IMR-90 (cell line): ENCODE data around the gene EPHB6. TPM values are rescaled to one million over a fixed set of nuclear protein-coding genes. Genes with fewer than 3 reads are reported as not detected.

Source experiments
- ATAC-seq: fragments of 200-7000 bp; cut with Tn5 transposase; 2 replicates; pipeline ENCODE4 v1.9.1; 2020; ENCODE audit warnings: low read depth, mild to moderate bottlenecking, moderate library complexity
- BruUV-seq: library from RNA; stranded (reverse); fragments of 400-500 nt; replicated peaks from 2 replicates; lab custom pipeline; 2021; lab: Mats Ljungman, UMichigan
- CTCF ChIA-PET: fragments of 300-600 bp; formaldehyde crosslinking; extraction: SDS; loops from one replicate; lab custom pipeline; 2021; ENCODE audit warnings: antibody characterized with exemption; lab: Yijun Ruan, JAX
- POLR2A ChIA-PET: fragments of 300-600 bp; sonication (Branson Sonifier 250); formaldehyde crosslinking; loops from one replicate; lab custom pipeline; 2022; ENCODE audit warnings: antibody characterized with exemption; ENCODE audit not compliant: unreplicated experiment; lab: Charles Lee
- DNase-seq: peaks from one replicate; pipeline ENCODE4 v3.0.0; 2013
- H2AFZ ChIP-seq: replicated peaks from 2 replicates; pipeline ENCODE3; 2013; ENCODE audit warnings: low read length, mild to moderate bottlenecking; ENCODE audit not compliant: poor library complexity
- H2AK5ac ChIP-seq: 2 replicates; pipeline ENCODE4 v1.6.1; 2013; ENCODE audit warnings: low read depth, low read length, inconsistent platforms
- H2AK9ac ChIP-seq: replicated peaks from 2 replicates; pipeline ENCODE3; 2013; ENCODE audit warnings: mild to moderate bottlenecking, low read depth, low read length, moderate library complexity; ENCODE audit not compliant: poor library complexity
- H2BK120ac ChIP-seq: 2 replicates; pipeline ENCODE4 v1.6.1; 2013; ENCODE audit warnings: low read depth, low read length, inconsistent platforms
- H2BK15ac ChIP-seq: 3 replicates; pipeline ENCODE4 v1.6.1; 2013; ENCODE audit warnings: low read depth, low read length, inconsistent platforms
- H2BK20ac ChIP-seq: 2 replicates; pipeline ENCODE4 v1.6.1; 2013; ENCODE audit warnings: low read depth, mild to moderate bottlenecking, inconsistent platforms, low read length, moderate library complexity
- H2BK5ac ChIP-seq: 2 replicates; pipeline ENCODE4 v1.6.1; 2013; ENCODE audit warnings: mild to moderate bottlenecking, low read depth, low read length, inconsistent platforms; ENCODE audit not compliant: poor library complexity, severe bottlenecking
- H3K14ac ChIP-seq: replicated peaks from 2 replicates; pipeline ENCODE4 v1.6.1; 2013; ENCODE audit warnings: low read depth, low read length, inconsistent platforms
- H3K18ac ChIP-seq: 2 replicates; pipeline ENCODE4 v1.6.1; 2013; ENCODE audit warnings: low read depth, low read length, control low read depth
- H3K23ac ChIP-seq: 2 replicates; pipeline ENCODE4 v1.6.1; 2013; ENCODE audit warnings: low read depth, low read length, inconsistent platforms
- H3K27ac ChIP-seq: 2 replicates; pipeline ENCODE4 v1.5.1; 2013; ENCODE audit warnings: mild to moderate bottlenecking, control low read depth, low read length; ENCODE audit not compliant: insufficient read depth
- H3K27me3 ChIP-seq: 2 replicates; pipeline ENCODE4 v1.6.1; 2013; ENCODE audit warnings: low read length; ENCODE audit not compliant: control insufficient read depth, insufficient read depth
- H3K36me3 ChIP-seq: 2 replicates; pipeline ENCODE4 v1.6.1; 2013; ENCODE audit warnings: low read length, mixed read lengths; ENCODE audit not compliant: control insufficient read depth, insufficient read depth
- H3K4ac ChIP-seq: 2 replicates; pipeline ENCODE4 v1.6.1; 2013; ENCODE audit warnings: low read depth, low read length, inconsistent platforms
- H3K4me1 ChIP-seq: 2 replicates; pipeline ENCODE4 v1.6.1; 2013; ENCODE audit warnings: low read length, mixed read lengths; ENCODE audit not compliant: control insufficient read depth, insufficient read depth
- H3K4me2 ChIP-seq: 2 replicates; pipeline ENCODE4 v1.6.1; 2013; ENCODE audit warnings: low read depth, mild to moderate bottlenecking, control low read depth, low read length, moderate library complexity
- H3K4me3 ChIP-seq: 2 replicates; pipeline ENCODE4 v1.5.1; 2013; ENCODE audit warnings: low read depth, mild to moderate bottlenecking, control low read depth, low read length, moderate library complexity; ENCODE audit not compliant: insufficient read depth
- H3K56ac ChIP-seq: 2 replicates; pipeline ENCODE4 v1.6.1; 2013; ENCODE audit warnings: low read length, inconsistent platforms; ENCODE audit not compliant: insufficient read depth; ENCODE audit errors: extremely low read depth
- H3K79me1 ChIP-seq, 2 experiments: 2 replicates each; pipeline ENCODE4 v1.6.1; 2013; ENCODE audit warnings: low read length in 2 of 2, inconsistent platforms in 1 of 2, low read depth in 1 of 2
- H3K9ac ChIP-seq: 2 replicates; pipeline ENCODE4 v1.6.1; 2013; ENCODE audit warnings: low read depth, low read length, control low read depth
- H3K9me1 ChIP-seq: 2 replicates; pipeline ENCODE4 v1.6.1; 2013; ENCODE audit warnings: low read length, inconsistent platforms; ENCODE audit not compliant: insufficient read depth
- H3K9me3 ChIP-seq: 2 replicates; pipeline ENCODE4 v1.6.1; 2013; ENCODE audit warnings: low read length; ENCODE audit not compliant: control insufficient read depth, insufficient read depth
- H4K20me1 ChIP-seq: 2 replicates; pipeline ENCODE4 v1.6.1; 2013; ENCODE audit warnings: low read length, inconsistent platforms; ENCODE audit not compliant: insufficient read depth
- H4K5ac ChIP-seq: 2 replicates; pipeline ENCODE4 v1.6.1; 2013; ENCODE audit warnings: mild to moderate bottlenecking, low read depth, low read length, control low read depth
- H4K8ac ChIP-seq, 2 experiments: 2 replicates each; pipeline ENCODE4 v1.6.1; 2013; ENCODE audit warnings: low read depth in 2 of 2, low read length in 2 of 2, control low read depth in 1 of 2, inconsistent platforms in 1 of 2
- H4K91ac ChIP-seq: 2 replicates; pipeline ENCODE4 v1.6.1; 2013; ENCODE audit warnings: low read depth, low read length, inconsistent platforms; ENCODE audit not compliant: insufficient read depth
- BHLHE40 ChIP-seq: fragments of 150-350 bp; IDR thresholded peaks from 2 replicates; pipeline ENCODE4 v1.6.1; 2016; ENCODE audit warnings: mild to moderate bottlenecking, low read depth, low read length
- CEBPB ChIP-seq: IDR thresholded peaks from 2 replicates; pipeline ENCODE4 v1.6.1; 2012; ENCODE audit warnings: low read depth, low read length, improper control_type of control experiment
- CHD1 ChIP-seq: IDR thresholded peaks from 2 replicates; pipeline ENCODE4 v1.6.1; 2012; ENCODE audit warnings: low read depth, low read length, improper control_type of control experiment
- FOS ChIP-seq: fragments of 150-350 bp; IDR thresholded peaks from 2 replicates; pipeline ENCODE4 v1.6.1; 2016; ENCODE audit warnings: low read depth, low read length
- MAFK ChIP-seq: IDR thresholded peaks from 2 replicates; pipeline ENCODE4 v1.6.1; 2012; ENCODE audit warnings: low read depth, low read length, improper control_type of control experiment
- MAZ ChIP-seq: IDR thresholded peaks from 2 replicates; pipeline ENCODE4 v1.6.1; 2012; ENCODE audit warnings: low read depth, mild to moderate bottlenecking, low read length, improper control_type of control experiment, moderate library complexity, borderline replicate concordance
- MXI1 ChIP-seq: IDR thresholded peaks from 2 replicates; pipeline ENCODE4 v1.6.1; 2012; ENCODE audit warnings: low read depth, mild to moderate bottlenecking, low read length, moderate library complexity, borderline replicate concordance
- NFE2L2 ChIP-seq: fragments of 150-350 bp; IDR thresholded peaks from 2 replicates; pipeline ENCODE4 v1.6.1; 2016; ENCODE audit warnings: low read depth, mild to moderate bottlenecking, low read length
- POLR2A ChIP-seq: IDR thresholded peaks from 2 replicates; pipeline ENCODE4 v1.6.1; 2012; ENCODE audit warnings: mild to moderate bottlenecking, low read depth, low read length
- RAD21 ChIP-seq: IDR thresholded peaks from 2 replicates; pipeline ENCODE4 v1.6.1; 2012; ENCODE audit warnings: low read length, improper control_type of control experiment
- RCOR1 ChIP-seq: IDR thresholded peaks from 2 replicates; pipeline ENCODE4 v1.6.1; 2012; ENCODE audit warnings: mild to moderate bottlenecking, low read length, improper control_type of control experiment; ENCODE audit not compliant: insufficient replicate concordance
- RFX5 ChIP-seq: IDR thresholded peaks from 2 replicates; pipeline ENCODE4 v1.8.0; 2012; ENCODE audit warnings: low read depth, mild to moderate bottlenecking, low read length, moderate library complexity
- SMC3 ChIP-seq: fragments of 150-350 bp; IDR thresholded peaks from 2 replicates; pipeline ENCODE4 v1.6.1; 2016; ENCODE audit warnings: low read depth, mild to moderate bottlenecking, antibody characterized with exemption, low read length, moderate library complexity
- WGBS, 2 experiments: methylation state at CpG; one replicate each; pipeline versions ENCODE4 v1.1.5 to v1.1.7; 2013; ENCODE audit warnings: missing lambda C conversion rate in 2 of 2; ENCODE audit not compliant: insufficient read length in 1 of 2; ENCODE audit errors: extremely low coverage in 2 of 2; 5-methylcytosine and 5-hydroxymethylcytosine counted together
- dilution Hi-C: fragments of 300-500 bp; cut with HindIII; formaldehyde crosslinking; loops from one replicate; pipeline ENCODE4 v1.14.3; 2018; ENCODE audit warnings: low sequenced_read_pairs; ENCODE audit not compliant: unreplicated experiment
- in situ Hi-C: fragments of 300-500 bp; cut with MboI; formaldehyde crosslinking; loops from 3 replicates; pipeline ENCODE4 v1.14.3; 2019; ENCODE audit warnings: low sequenced_read_pairs, inconsistent platforms, mixed read lengths
- intact Hi-C: fragments of 100-400 bp; cut with micrococcal nuclease; formaldehyde crosslinking; loops from 2 replicates; pipeline ENCODE4 v1.10.0; 2022
- polyA plus RNA-seq, 3 experiments: library from polyadenylated mRNA; depleted of rRNA; stranded (reverse); fragments of >200 nt; gene quantifications; 2 replicates each; pipeline ENCODE4 v1.2.3, GENCODE V29; 2012; ENCODE audit warnings: low replicate concordance in 1 of 3
- total RNA-seq: library from RNA; depleted of rRNA; stranded (reverse); fragments of >200 nt; gene quantifications from 2 replicates; pipeline ENCODE4 v1.2.3, GENCODE V29; 2012
- TF ChIP-seq, protein P1 (sequence below): fragments of 150-350 bp; IDR thresholded peaks from 2 replicates; pipeline ENCODE4 v1.6.1; 2016; ENCODE audit warnings: low read depth, mild to moderate bottlenecking, low read length, moderate library complexity, borderline replicate concordance
- TF ChIP-seq, protein P2 (sequence below): conservative IDR thresholded peaks from 2 replicates; pipeline ENCODE4 v1.5.1; 2012; ENCODE audit warnings: mild to moderate bottlenecking, low read depth, low read length, improper control_type of control experiment
- TF ChIP-seq, protein P3 (sequence below): fragments of 150-350 bp; IDR thresholded peaks from 2 replicates; pipeline ENCODE4 v1.6.1; 2017; ENCODE audit warnings: mild to moderate bottlenecking, antibody characterized with exemption, low read length, low read depth

The EPHB6 gene
- total and polyA plus RNA-seq, 2 of the 4 experiments (the other 2 are of a cell fraction): under 0.01 to 0.60 TPM

GRCh38 chr7:142896151-142896550 is 41.3 kb downstream of the EPHB6 start:
- H3K4me2 ChIP-seq: no peak overlapping the region
- no peak overlapping the region for H3K23ac ChIP-seq
- H2AK5ac ChIP-seq: no peak overlapping the region
- intact Hi-C loops (no loop called here), dilution Hi-C loops (no loop called here), in situ Hi-C loops (no loop called here)
- ATAC-seq: no peak
- no peak overlapping the region for H3K14ac ChIP-seq
- WGBS, 2 experiments: no CpG with 5 or more reads among the region's 3 CpGs
- no peak overlapping the region for H2BK5ac ChIP-seq
- H4K20me1 ChIP-seq: no peaks in the 10 kb centered on the region
- no peak for TF ChIP-seq RFX5
- no peak for TF ChIP-seq MAFK
- no peak for TF ChIP-seq BHLHE40
- TF ChIP-seq RCOR1: no peak
- TF ChIP-seq FOS: no peak
- no peak for TF ChIP-seq POLR2A
- TF ChIP-seq, protein P1, sequence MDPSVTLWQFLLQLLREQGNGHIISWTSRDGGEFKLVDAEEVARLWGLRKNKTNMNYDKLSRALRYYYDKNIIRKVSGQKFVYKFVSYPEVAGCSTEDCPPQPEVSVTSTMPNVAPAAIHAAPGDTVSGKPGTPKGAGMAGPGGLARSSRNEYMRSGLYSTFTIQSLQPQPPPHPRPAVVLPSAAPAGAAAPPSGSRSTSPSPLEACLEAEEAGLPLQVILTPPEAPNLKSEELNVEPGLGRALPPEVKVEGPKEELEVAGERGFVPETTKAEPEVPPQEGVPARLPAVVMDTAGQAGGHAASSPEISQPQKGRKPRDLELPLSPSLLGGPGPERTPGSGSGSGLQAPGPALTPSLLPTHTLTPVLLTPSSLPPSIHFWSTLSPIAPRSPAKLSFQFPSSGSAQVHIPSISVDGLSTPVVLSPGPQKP: no peak
- TF ChIP-seq NFE2L2: no peak
- TF ChIP-seq CEBPB: no peak
- TF ChIP-seq MXI1: no peak
- TF ChIP-seq SMC3: no peak
- TF ChIP-seq, protein P2, sequence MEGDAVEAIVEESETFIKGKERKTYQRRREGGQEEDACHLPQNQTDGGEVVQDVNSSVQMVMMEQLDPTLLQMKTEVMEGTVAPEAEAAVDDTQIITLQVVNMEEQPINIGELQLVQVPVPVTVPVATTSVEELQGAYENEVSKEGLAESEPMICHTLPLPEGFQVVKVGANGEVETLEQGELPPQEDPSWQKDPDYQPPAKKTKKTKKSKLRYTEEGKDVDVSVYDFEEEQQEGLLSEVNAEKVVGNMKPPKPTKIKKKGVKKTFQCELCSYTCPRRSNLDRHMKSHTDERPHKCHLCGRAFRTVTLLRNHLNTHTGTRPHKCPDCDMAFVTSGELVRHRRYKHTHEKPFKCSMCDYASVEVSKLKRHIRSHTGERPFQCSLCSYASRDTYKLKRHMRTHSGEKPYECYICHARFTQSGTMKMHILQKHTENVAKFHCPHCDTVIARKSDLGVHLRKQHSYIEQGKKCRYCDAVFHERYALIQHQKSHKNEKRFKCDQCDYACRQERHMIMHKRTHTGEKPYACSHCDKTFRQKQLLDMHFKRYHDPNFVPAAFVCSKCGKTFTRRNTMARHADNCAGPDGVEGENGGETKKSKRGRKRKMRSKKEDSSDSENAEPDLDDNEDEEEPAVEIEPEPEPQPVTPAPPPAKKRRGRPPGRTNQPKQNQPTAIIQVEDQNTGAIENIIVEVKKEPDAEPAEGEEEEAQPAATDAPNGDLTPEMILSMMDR: no peak
- no peak for TF ChIP-seq RAD21
- TF ChIP-seq MAZ: no peak
- TF ChIP-seq, protein P3, sequence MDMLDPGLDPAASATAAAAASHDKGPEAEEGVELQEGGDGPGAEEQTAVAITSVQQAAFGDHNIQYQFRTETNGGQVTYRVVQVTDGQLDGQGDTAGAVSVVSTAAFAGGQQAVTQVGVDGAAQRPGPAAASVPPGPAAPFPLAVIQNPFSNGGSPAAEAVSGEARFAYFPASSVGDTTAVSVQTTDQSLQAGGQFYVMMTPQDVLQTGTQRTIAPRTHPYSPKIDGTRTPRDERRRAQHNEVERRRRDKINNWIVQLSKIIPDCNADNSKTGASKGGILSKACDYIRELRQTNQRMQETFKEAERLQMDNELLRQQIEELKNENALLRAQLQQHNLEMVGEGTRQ: no peak
- no peak for TF ChIP-seq CHD1
- DNase-seq: no peak
- H3K56ac ChIP-seq: no peak overlapping the region
- no peaks in the 10 kb centered on the region for H3K36me3 ChIP-seq
- no peaks in the 10 kb centered on the region for H3K4me1 ChIP-seq
- H2BK120ac ChIP-seq: no peak overlapping the region
- H2BK15ac ChIP-seq: no peak overlapping the region
- H3K27ac ChIP-seq: no peak overlapping the region
- H3K4ac ChIP-seq: no peak overlapping the region
- no peaks in the 10 kb centered on the region for H3K27me3 ChIP-seq
- no peaks in the 10 kb centered on the region for H3K79me1 ChIP-seq
- no peak overlapping the region for H4K91ac ChIP-seq
- H3K4me3 ChIP-seq: no peak overlapping the region
- no peak overlapping the region for H2AK9ac ChIP-seq
- H3K9me3 ChIP-seq: no peaks in the 10 kb centered on the region
- H4K5ac ChIP-seq: no peak overlapping the region
- no peak overlapping the region for H3K18ac ChIP-seq
- CTCF ChIA-PET: no interaction called here
- BruUV-seq: no TSS peak
- no peak overlapping the region for H4K8ac ChIP-seq
- H3K9ac ChIP-seq: no peak overlapping the region
- H2BK20ac ChIP-seq: no peak overlapping the region
- POLR2A ChIA-PET: no interaction called here
- H3K9me1 ChIP-seq: no peaks in the 10 kb centered on the region
- H2AFZ ChIP-seq: no peak overlapping the region
